OCI-LY3 (cell line): ENCODE data around the gene MYO15B.

Source experiments
- H2AFZ ChIP-seq: fragments of 200-600, 300-600 bp; shearing (Covaris generic); 2 replicates; pipeline ENCODE4 v1.6.0; 2014; ENCODE audit warnings: antibody characterized with exemption, low read depth, low read length
- H3K27ac ChIP-seq: fragments of 200-600, 300-600 bp; sonication (generic); 2 replicates; pipeline ENCODE4 v1.5.1; 2014; ENCODE audit warnings: mild to moderate bottlenecking, low read length, moderate library complexity, mixed read lengths
- H3K27me3 ChIP-seq: fragments of 200-600, 300-600 bp; sonication (generic); 2 replicates; pipeline ENCODE4 v1.6.1; 2014; ENCODE audit warnings: low read depth, low read length, mixed read lengths
- H3K36me3 ChIP-seq: fragments of 200-600, 300-600 bp; sonication (generic); replicated peaks from 2 replicates; pipeline ENCODE3; 2014; ENCODE audit warnings: low read depth, low read length, mixed read lengths
- H3K4me1 ChIP-seq: fragments of 300-600, 200-600 bp; sonication (generic); 2 replicates; pipeline ENCODE4 v1.6.1; 2014; ENCODE audit warnings: low read length, mixed read lengths
- H3K4me2 ChIP-seq: fragments of 200-600, 300-600 bp; sonication (generic); 2 replicates; pipeline ENCODE4 v1.6.1; 2014; ENCODE audit warnings: low read length, mixed read lengths
- H3K4me3 ChIP-seq: fragments of 300-600, 200-600 bp; sonication (generic); 2 replicates; pipeline ENCODE4 v1.5.1; 2014; ENCODE audit warnings: antibody characterized with exemption, mild to moderate bottlenecking, low read length, moderate library complexity
- H3K79me2 ChIP-seq: fragments of 300-600, 200-600 bp; shearing (Covaris generic); 2 replicates; pipeline ENCODE4 v1.6.1; 2014; ENCODE audit warnings: mild to moderate bottlenecking, low read length, mixed read lengths
- H3K9ac ChIP-seq: fragments of 300-600, 200-600 bp; shearing (Covaris generic); 2 replicates; pipeline ENCODE4 v1.6.0; 2014; ENCODE audit warnings: mild to moderate bottlenecking, low read length, moderate library complexity
- H3K9me3 ChIP-seq: fragments of 200-600, 300-600 bp; shearing (Covaris generic); 2 replicates; pipeline ENCODE4 v1.6.1; 2014; ENCODE audit warnings: low read length, mixed read lengths; ENCODE audit not compliant: insufficient read depth
- H4K20me1 ChIP-seq: fragments of 200-600, 300-600 bp; sonication (generic); 2 replicates; pipeline ENCODE4 v1.6.1; 2016; ENCODE audit warnings: low read length, mixed read lengths; ENCODE audit not compliant: insufficient read depth
- CTCF ChIP-seq: fragments of 200-600, 300-600 bp; sonication (generic); IDR thresholded peaks from 2 replicates; pipeline ENCODE4 v1.5.1; 2014; ENCODE audit warnings: antibody characterized with exemption, low read length, low read depth
- EZH2phosphoT487 ChIP-seq: fragments of 200-600 bp; shearing (Covaris generic); IDR thresholded peaks from 2 replicates; pipeline ENCODE4 v1.6.1; 2018; ENCODE audit warnings: antibody characterized with exemption, mixed run types, low read depth

The MYO15B gene

DNA sequence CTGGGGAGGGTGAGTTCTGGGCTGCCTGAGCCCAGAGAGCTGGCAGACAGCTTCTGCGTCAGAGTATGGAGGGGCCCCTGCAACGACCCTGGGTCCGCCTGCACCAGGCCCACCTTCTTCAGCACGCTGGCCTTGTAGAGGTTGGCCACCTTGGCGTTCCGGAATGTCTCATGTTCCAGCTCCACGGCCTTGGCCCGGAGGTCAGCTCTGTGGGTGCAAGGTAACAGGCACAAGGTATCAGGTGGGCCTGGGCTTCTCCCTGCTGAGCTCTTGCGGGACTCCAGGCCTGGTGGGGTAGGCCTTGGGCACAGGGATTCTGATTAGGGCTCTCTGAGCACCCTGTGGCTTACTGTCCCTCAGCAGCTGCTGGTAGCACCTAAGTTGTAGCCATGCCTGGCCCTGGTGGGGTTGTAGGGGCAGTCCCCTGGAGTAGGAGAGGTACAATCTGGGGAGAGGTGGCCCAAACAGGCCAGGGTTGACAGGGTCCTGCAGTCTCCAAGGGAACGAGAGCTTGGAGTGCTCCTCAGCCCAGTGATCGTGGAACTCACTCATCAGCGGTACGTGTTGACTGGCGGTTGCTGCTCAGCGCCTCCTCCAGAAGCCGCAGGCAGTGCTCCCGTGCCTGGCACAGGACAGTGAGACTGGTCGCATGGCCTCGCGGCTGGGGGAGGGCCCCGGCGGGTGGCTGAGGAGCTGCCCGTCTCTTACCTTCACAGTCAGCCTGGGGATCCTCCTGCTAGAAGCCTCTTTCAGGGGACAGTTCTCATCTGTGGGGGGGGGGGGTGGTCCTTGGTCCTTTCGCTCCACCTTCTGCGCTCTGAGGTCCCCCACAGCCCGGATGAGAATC is 42.7 kb downstream of the MYO15B start:
- H2AFZ ChIP-seq: no peak overlapping the region
- no peak overlapping the region for H3K27ac ChIP-seq
- no peak overlapping the region for H3K9ac ChIP-seq
- H3K4me1 ChIP-seq: peaks cover 16% of the 10 kb centered on the region
- H3K4me2 ChIP-seq: no peak overlapping the region
- H3K36me3 ChIP-seq: peaks cover 6% of the 10 kb centered on the region
- no peaks in the 10 kb centered on the region for H3K9me3 ChIP-seq
- H3K27me3 ChIP-seq: no peaks in the 10 kb centered on the region
- TF ChIP-seq EZH2phosphoT487: no peak
- TF ChIP-seq CTCF: no peak
- H4K20me1 ChIP-seq: no peaks in the 10 kb centered on the region; the same call in 1 of the 2 replicates
- no peak overlapping the region for H3K4me3 ChIP-seq
- no peaks in the 10 kb centered on the region for H3K79me2 ChIP-seq

DNA sequence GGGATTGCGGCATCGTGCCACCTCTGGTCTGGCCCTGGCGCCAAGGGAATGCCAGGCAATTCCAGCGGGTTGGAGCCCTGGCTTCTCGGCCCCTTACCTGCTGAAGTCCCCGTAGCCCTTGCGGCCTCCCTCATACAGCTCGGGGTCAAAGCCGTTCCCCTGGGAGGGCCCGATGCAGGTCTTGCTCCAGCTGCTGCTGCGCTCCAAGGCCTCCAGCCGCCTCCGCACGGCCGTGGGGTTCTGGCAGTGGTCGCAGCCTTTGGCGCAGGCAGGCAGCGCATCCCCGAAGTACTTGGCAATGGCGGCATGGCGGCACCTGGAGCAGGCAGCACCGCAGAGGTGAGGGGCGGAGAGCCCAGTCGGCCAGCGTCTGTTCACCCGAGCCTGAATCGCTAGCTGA is 43.8 kb downstream of the MYO15B start:
- no peaks in the 10 kb centered on the region for H3K9me3 ChIP-seq
- H3K9ac ChIP-seq: no peak overlapping the region
- H3K4me3 ChIP-seq: no peak overlapping the region
- H4K20me1 ChIP-seq: no peaks in the 10 kb centered on the region; the same call in 1 of the 2 replicates
- H3K4me1 ChIP-seq: peaks cover 16% of the 10 kb centered on the region
- no peak overlapping the region for H2AFZ ChIP-seq
- H3K36me3 ChIP-seq: peaks cover 6% of the 10 kb centered on the region
- H3K4me2 ChIP-seq: no peak overlapping the region
- H3K79me2 ChIP-seq: no peaks in the 10 kb centered on the region
- no peak overlapping the region for H3K27ac ChIP-seq
- no peak for TF ChIP-seq CTCF
- TF ChIP-seq EZH2phosphoT487: no peak
- H3K27me3 ChIP-seq: no peaks in the 10 kb centered on the region

DNA sequence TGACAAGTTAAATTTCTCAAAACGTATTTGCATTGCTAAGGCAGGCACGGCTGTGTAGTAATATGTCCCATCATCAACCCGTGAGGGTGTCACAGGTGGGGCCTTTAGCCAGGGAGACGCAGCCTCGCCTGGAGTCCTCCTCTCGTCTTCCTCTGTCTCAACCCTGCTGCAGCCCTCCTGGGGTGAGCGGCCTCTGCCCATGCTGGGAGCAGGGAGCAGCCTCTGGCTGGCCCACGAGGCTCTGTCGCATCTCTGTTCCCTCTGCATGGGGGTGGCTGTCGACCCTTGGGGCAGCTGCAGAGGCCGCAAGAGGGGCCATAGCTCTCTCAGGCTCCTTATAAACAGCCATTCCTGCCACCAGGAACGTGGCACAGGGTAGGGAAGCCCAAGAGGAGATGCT is 44.8 kb downstream of the MYO15B start:
- no peaks in the 10 kb centered on the region for H3K27me3 ChIP-seq
- TF ChIP-seq EZH2phosphoT487: no peak
- TF ChIP-seq CTCF: no peak
- no peaks in the 10 kb centered on the region for H3K9me3 ChIP-seq
- H3K79me2 ChIP-seq: no peaks in the 10 kb centered on the region
- H3K36me3 ChIP-seq: peaks cover 6% of the 10 kb centered on the region
- H4K20me1 ChIP-seq: no peaks in the 10 kb centered on the region; the same call in 1 of the 2 replicates
- H3K4me1 ChIP-seq: peaks cover 16% of the 10 kb centered on the region
- no peak overlapping the region for H2AFZ ChIP-seq
- H3K9ac ChIP-seq: no peak overlapping the region
- H3K4me3 ChIP-seq: no peak overlapping the region
- no peak overlapping the region for H3K27ac ChIP-seq
- no peak overlapping the region for H3K4me2 ChIP-seq

DNA sequence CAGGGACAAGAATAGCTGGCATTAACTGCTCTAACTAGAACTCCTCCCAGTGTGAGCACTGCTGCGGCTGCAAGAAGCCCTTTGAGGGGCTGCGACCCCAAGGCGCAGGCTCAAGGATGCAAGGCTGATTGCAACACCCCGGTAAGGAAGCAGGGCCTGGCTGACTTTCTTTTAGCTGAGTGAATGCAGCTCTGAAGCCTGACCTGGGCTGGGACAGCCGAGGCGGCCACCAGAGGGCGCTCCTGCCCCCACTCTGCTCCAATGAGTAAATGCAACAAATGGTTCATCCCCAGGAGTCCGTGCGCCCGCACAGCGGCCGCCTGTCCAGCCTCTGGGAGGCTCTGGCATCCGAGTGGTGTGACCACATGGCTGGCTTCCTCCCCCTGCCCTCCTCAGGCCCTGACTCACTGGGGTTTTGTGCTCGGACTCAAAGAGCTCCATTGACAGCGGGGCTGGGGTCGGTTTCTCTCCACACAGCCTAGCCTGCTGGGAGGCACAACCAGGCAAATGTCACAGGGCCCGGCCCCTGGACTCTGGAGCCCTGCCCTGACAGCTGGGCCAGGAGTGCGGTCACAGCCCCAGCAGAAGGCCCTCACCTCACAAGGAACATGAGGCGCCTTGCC is 45.4 kb downstream of the MYO15B start, which contains the start of gene SMIM5:
SMIM5 (plus strand) TSS at position 572 of the 623 bp plus-strand sequence. CDS start 6,768 bp downstream, outside the sequence.
- Histone ChIP-seq H2AFZ (no peak within 1 kb of the TSS), H3K27me3 (no peaks in the 10 kb centered on the region), H3K79me2 (no peaks in the 10 kb centered on the region), H4K20me1 (no peaks in the 10 kb centered on the region; the same call in 1 of the 2 replicates), H3K4me3 (no peak within 1 kb of the TSS), H3K36me3 (peaks cover 7% of the 10 kb centered on the region), H3K27ac (no peak within 1 kb of the TSS; the same call in 1 of the 2 replicates), H3K9ac (no peak within 1 kb of the TSS), H3K4me1 (peaks cover 16% of the 10 kb centered on the region), H3K9me3 (no peaks in the 10 kb centered on the region), H3K4me2 (peak within 1 kb of the TSS; percentile 55)
- TF ChIP-seq CTCF (peak; percentile 86), EZH2phosphoT487 (no peak)
